BE2C (cell line): ENCODE data around the gene GPRIN3.

ENCODE experiments used
- DNase-seq: peaks from one replicate; pipeline ENCODE4 v3.0.0-alpha.2; 2020
- H3K27me3 ChIP-seq: fragments of 250-450 bp; sonication (Bioruptor Pico); 2 replicates; pipeline ENCODE4 v1.5.1; 2020; ENCODE audit warnings: mild to moderate bottlenecking
- H3K36me3 ChIP-seq: fragments of 250-450 bp; sonication (Bioruptor Pico); 2 replicates; pipeline ENCODE4 v1.5.1; 2020; ENCODE audit warnings: mild to moderate bottlenecking
- H3K4me1 ChIP-seq: fragments of 250-450 bp; sonication (Bioruptor Pico); 2 replicates; pipeline ENCODE4 v1.5.1; 2020
- H3K4me3 ChIP-seq: 2 replicates; pipeline ENCODE4 v1.5.1; 2011; ENCODE audit warnings: low read depth, low read length
- H3K9me3 ChIP-seq: fragments of 250-450 bp; sonication (Bioruptor Pico); 2 replicates; pipeline ENCODE4 v1.5.1; 2020
- CTCF ChIP-seq: IDR thresholded peaks from 2 replicates; pipeline ENCODE4 v1.5.1; 2012; ENCODE audit warnings: mild to moderate bottlenecking, low read depth, low read length

Gene GPRIN3

DNA sequence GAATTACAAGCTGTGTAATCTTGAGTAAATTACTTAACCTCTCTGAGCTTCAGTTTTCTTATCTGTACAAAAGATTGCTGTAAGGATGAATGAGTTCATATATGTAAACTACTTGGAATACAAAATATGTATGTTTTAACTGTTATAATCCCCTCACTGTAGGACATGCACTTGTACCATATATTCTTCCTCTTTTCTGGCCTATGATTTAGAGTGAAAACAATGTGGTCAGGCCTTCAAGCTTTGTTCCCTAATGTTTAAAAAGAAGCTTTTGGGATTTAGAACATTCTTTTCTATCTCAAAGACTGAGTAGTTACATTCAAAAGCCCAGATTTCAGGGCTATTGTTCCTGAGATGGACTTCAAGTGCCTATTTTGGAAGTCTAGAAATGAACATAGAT lies 26.7 kb upstream of the GPRIN3 start:
- no peak for DNase-seq
- Histone ChIP-seq H3K9me3 (no peaks in the 10 kb centered on the region; the same call in 1 of the 2 replicates), H3K36me3 (no peaks in the 10 kb centered on the region), H3K27me3 (peaks cover 4% of the 10 kb centered on the region; the same call in 1 of the 2 replicates), H3K4me3 (no peak overlapping the region), H3K4me1 (no peaks in the 10 kb centered on the region)
- no peak for TF ChIP-seq CTCF

GRCh38 chr4:89331686-89332544 lies 24.3 kb upstream of the GPRIN3 start:
- no peaks in the 10 kb centered on the region for H3K4me1 ChIP-seq
- no peak for DNase-seq
- no peaks in the 10 kb centered on the region; the same call in 1 of the 2 replicates for H3K9me3 ChIP-seq
- no peak overlapping the region for H3K4me3 ChIP-seq
- no peaks in the 10 kb centered on the region for H3K36me3 ChIP-seq
- TF ChIP-seq CTCF, result no peak
- H3K27me3 ChIP-seq, result peaks cover 4% of the 10 kb centered on the region; the same call in 1 of the 2 replicates

- Histone ChIP-seq H3K4me1 (no peaks in the 10 kb centered on the region), H3K9me3 (no peaks in the 10 kb centered on the region; the same call in 1 of the 2 replicates), H3K4me3 (no peak overlapping the region), H3K27me3 (peaks cover 4% of the 10 kb centered on the region; the same call in 1 of the 2 replicates), H3K36me3 (no peaks in the 10 kb centered on the region)
- DNase-seq, result no peak
- TF ChIP-seq CTCF, result no peak
Observed at GRCh38 chr4:89331197-89331596, 23.6 kb upstream of the GPRIN3 start.

DNA sequence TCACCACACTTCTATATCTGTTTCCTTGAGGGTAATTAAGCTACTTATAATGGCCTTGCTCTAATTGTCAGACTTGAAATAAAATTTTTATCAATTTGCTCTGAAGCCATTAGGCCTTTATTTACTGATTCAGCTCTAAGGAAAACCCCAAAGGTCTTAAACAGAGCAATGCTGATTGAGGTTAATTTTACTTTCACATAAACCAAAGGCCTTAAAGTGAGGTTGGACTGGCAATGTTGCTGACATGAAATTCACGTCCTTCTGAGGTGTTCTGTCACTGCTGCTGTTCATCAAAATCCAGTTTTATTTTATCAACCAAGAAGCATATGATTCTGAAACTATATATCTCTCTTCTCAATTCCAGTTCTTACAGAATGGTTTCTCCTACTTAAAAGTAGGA lies 21.7 kb upstream of the GPRIN3 start:
- no peak for DNase-seq
- H3K36me3 ChIP-seq, result no peaks in the 10 kb centered on the region
- H3K4me1 ChIP-seq, result no peaks in the 10 kb centered on the region
- no peaks in the 10 kb centered on the region for H3K27me3 ChIP-seq
- H3K4me3 ChIP-seq, result no peak overlapping the region
- no peaks in the 10 kb centered on the region; the same call in 1 of the 2 replicates for H3K9me3 ChIP-seq
- no peak for TF ChIP-seq CTCF

GRCh38 chr4:89324671-89325070 lies 17.1 kb upstream of the GPRIN3 start:
- Histone ChIP-seq H3K4me1 (no peaks in the 10 kb centered on the region), H3K4me3 (no peak overlapping the region), H3K9me3 (no peaks in the 10 kb centered on the region), H3K27me3 (peaks cover 7% of the 10 kb centered on the region), H3K36me3 (no peaks in the 10 kb centered on the region)
- no peak for TF ChIP-seq CTCF
- DNase-seq, result no peak

DNA sequence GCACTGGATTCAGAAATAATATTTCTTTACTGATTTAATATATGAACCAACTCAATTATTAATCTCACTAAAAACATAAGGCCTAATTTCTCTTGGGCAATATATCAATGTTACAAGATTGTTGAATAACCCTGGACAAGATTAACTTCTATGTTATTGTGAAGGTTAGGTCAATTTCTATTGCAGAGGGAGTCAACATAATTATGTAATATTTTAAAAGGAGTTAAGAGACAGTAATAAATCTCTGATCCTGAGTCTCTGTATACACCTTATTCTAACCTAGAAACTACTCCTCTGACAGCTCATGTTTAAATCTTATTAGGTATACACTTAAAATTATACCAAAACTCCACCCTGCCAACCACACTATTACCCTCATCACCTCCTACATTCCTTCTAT lies 15.1 kb upstream of the GPRIN3 start:
- Histone ChIP-seq H3K36me3 (no peaks in the 10 kb centered on the region), H3K4me3 (no peak overlapping the region), H3K4me1 (no peaks in the 10 kb centered on the region), H3K9me3 (no peaks in the 10 kb centered on the region), H3K27me3 (peaks cover 7% of the 10 kb centered on the region)
- DNase-seq, result no peak
- TF ChIP-seq CTCF, result no peak
